ENCODE results near the gene MAGI1.

The MAGI1 gene

GRCh38 chr3:65851827-65852226 lies 186.9 kb downstream of the MAGI1 start:
- Histone ChIP-seq H3K4me2 (ENCODE audit: low read depth, low read length, poor library complexity, severe bottlenecking) (no peak overlapping the region), H3F3A (ENCODE audit: insufficient read depth) (no peaks in the 10 kb centered on the region), H2AFZ (ENCODE audit: low read depth, low read length, severe bottlenecking) (no peak overlapping the region), H3K4me3 (ENCODE audit: insufficient read depth, low read length, poor library complexity, severe bottlenecking) (no peak overlapping the region), H3K9me3 (ENCODE audit: insufficient read depth, low read length) (no peaks in the 10 kb centered on the region), H3K79me2 (ENCODE audit: insufficient read depth, low read length) (no peaks in the 10 kb centered on the region), H3K9me2 (replicated peaks; ENCODE audit: insufficient read depth, low read length) (no peaks in the 10 kb centered on the region), H3K27me3 (ENCODE audit: low read length) (no peaks in the 10 kb centered on the region), H3K9ac (ENCODE audit: low read length) (no peak overlapping the region), H4K20me1 (ENCODE audit: low read depth, low read length) (no peaks in the 10 kb centered on the region), H3K27ac (ENCODE audit: low read depth, low read length) (no peak overlapping the region), H3K36me3 (ENCODE audit: low read length) (no peaks in the 10 kb centered on the region)
- TF ChIP-seq CTCF (IDR thresholded peaks at IDR 0.05; ENCODE audit: insufficient read depth, low read length, poor library complexity, severe bottlenecking) (no peak), EZH2phosphoT487 (conservative IDR thresholded peaks at IDR 0.05; ENCODE audit: low read length) (no peak)

- H3K9me2 ChIP-seq (replicated peaks; ENCODE audit: insufficient read depth, low read length) = no peaks in the 10 kb centered on the region
- TF ChIP-seq EZH2phosphoT487 (conservative IDR thresholded peaks at IDR 0.05; ENCODE audit: low read length) (no peak), CTCF (IDR thresholded peaks at IDR 0.05; ENCODE audit: insufficient read depth, low read length, poor library complexity, severe bottlenecking) (no peak)
Observed at GRCh38 chr3:65850261-65850660, 188.5 kb downstream of the MAGI1 start.

GRCh38 chr3:65848024-65848423 lies 190.7 kb downstream of the MAGI1 start:
- H3K36me3 ChIP-seq (ENCODE audit: low read length) = no peaks in the 10 kb centered on the region
- TF ChIP-seq EZH2phosphoT487 (conservative IDR thresholded peaks at IDR 0.05; ENCODE audit: low read length) (no peak), CTCF (IDR thresholded peaks at IDR 0.05; ENCODE audit: insufficient read depth, low read length, poor library complexity, severe bottlenecking) (no peak)
- no peaks in the 10 kb centered on the region for H3F3A ChIP-seq (ENCODE audit: insufficient read depth)
- no peak overlapping the region for H3K4me3 ChIP-seq (ENCODE audit: insufficient read depth, low read length, poor library complexity, severe bottlenecking)
- H3K27me3 ChIP-seq (ENCODE audit: low read length) = no peaks in the 10 kb centered on the region
- no peak overlapping the region for H3K4me2 ChIP-seq (ENCODE audit: low read depth, low read length, poor library complexity, severe bottlenecking)
- H3K79me2 ChIP-seq (ENCODE audit: insufficient read depth, low read length) = no peaks in the 10 kb centered on the region
- no peak overlapping the region for H3K9ac ChIP-seq (ENCODE audit: low read length)
- H3K27ac ChIP-seq (ENCODE audit: low read depth, low read length) = no peak overlapping the region
- H3K9me2 ChIP-seq (replicated peaks; ENCODE audit: insufficient read depth, low read length) = no peaks in the 10 kb centered on the region
- no peak overlapping the region for H2AFZ ChIP-seq (ENCODE audit: low read depth, low read length, severe bottlenecking)
- no peaks in the 10 kb centered on the region for H4K20me1 ChIP-seq (ENCODE audit: low read depth, low read length)
- no peaks in the 10 kb centered on the region for H3K9me3 ChIP-seq (ENCODE audit: insufficient read depth, low read length)

More at GRCh38 chr3:65850261-65850660, 188.5 kb downstream of the MAGI1 start:
- Histone ChIP-seq H3K4me2 (ENCODE audit: low read depth, low read length, poor library complexity, severe bottlenecking) (no peak overlapping the region), H3K9ac (ENCODE audit: low read length) (no peak overlapping the region), H3K36me3 (ENCODE audit: low read length) (no peaks in the 10 kb centered on the region), H3K4me3 (ENCODE audit: insufficient read depth, low read length, poor library complexity, severe bottlenecking) (no peak overlapping the region), H3K9me3 (ENCODE audit: insufficient read depth, low read length) (no peaks in the 10 kb centered on the region), H4K20me1 (ENCODE audit: low read depth, low read length) (no peaks in the 10 kb centered on the region), H3K27me3 (ENCODE audit: low read length) (no peaks in the 10 kb centered on the region), H2AFZ (ENCODE audit: low read depth, low read length, severe bottlenecking) (no peak overlapping the region), H3F3A (ENCODE audit: insufficient read depth) (no peaks in the 10 kb centered on the region), H3K27ac (ENCODE audit: low read depth, low read length) (no peak overlapping the region), H3K79me2 (ENCODE audit: insufficient read depth, low read length) (no peaks in the 10 kb centered on the region)
